SK-N-DZ (cell line): ENCODE results near the gene PUM2.

Experiments
- DNase-seq: peaks from one replicate; pipeline ENCODE4 v3.0.0-alpha.2; 2015; ENCODE audit warnings: low spot score

Gene PUM2

DNA sequence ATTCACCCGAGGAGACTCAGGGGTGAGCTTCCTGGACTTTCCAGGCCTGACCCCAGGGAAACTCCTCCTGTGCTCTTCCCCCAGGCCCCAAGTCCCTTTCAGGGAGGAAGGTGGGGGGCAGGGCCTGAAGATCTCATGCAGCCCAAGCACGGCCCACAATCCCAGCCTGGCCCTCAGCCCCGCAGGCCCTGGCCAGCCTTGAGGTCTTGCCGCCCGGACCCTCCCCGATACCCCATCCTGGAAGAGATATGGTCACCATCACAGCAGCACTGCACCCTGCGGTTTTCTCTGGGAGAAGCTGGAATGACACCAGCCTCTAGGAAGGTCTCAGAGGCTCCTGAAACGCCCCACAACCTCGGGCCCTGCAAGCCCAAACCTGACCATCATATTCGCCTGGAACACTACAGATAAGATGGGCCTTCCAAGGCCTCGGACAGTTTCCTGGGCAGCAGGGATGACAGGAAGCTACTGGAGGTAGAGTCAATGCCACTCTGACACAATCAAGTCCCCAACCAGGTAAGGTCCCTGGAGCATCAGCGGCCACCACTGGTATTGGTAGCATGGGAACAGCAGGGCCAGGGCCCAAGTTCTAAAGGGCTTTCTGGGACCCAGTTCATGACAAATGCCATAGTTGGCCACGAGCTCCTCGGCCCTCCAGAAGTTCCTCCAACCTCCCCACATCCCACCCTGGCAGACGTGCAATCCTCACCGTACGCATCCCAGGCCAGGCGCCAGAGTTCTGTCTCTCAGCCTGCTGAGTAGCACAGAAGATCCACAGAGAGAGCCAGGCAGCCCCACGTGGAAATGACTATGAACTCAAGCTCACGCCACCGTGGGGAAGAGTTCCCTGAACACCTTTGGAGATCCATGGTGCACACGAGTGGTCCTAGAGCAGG, 134.3 kb downstream of the PUM2 start:
- no peak for DNase-seq

DNA sequence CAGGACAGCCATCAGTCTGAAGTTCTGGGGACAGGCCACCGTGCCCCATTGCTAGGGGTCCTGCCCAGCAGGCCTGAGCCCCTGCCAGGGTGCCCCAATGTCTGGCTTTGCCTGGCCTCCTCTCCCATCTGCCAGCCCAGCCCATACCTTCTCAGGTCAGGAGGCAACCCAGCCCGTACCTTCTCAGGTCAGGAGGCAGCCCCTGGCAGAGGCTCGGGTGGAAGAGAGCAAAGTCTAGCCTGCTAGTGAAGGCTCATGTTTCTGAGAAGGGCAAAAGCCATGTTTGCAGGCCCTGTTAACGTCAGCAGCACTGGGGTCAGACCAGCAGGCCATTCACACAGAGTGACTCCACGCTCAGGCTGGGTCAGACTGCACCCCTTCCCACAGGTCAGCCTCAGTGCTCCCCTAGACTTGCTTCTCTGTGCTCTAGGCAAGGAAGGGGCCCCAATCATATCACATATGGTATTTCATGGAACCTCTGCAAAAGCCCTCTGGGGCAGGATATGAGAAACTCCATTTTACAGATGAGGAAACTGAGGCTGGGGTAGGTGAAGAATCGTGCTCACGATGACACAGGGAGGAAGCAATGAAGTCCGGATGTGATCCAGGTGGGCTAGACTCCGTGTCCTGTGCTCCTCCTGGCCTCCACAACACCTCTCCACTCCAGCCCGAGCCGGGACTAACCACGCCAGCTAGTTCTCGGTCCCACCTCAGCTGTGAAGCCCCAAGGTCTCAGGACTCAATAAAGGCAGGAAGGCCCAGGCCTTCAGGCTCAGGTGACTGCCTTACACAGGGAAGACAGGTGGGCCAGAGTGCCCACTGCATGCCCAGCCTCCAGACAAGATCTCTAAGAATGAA, 135.2 kb downstream of the PUM2 start:
- no peak for DNase-seq

DNA sequence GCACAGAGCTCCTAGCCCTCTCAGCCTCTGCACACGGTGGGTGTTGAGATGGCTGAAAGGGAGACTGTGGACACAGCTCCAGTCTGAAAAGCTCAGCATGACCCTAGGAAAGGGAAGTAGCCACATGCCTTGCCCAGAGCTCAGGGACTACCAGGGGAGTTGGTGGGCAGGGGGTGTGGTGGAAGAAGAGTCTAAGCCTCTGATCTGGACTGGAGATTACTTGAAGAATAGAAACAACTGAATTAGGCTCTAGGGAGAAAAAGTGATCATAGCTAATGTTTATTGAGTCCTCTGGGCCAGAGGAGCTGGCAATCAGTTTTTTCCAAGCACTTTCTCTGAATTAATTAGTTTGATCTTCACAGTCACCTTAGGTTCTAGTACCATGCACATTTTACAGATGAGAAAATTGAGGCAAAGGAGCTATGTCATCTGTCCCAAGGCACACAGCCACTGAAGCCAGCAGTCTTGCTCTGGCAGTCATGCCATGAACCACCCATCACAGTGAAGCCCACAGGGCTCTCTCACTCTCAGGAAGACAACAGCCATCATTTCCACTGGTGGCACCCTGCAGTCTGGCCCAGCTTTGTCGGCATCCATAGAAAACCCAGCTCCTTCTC, 136.0 kb downstream of the PUM2 start:
- no peak for DNase-seq

DNA sequence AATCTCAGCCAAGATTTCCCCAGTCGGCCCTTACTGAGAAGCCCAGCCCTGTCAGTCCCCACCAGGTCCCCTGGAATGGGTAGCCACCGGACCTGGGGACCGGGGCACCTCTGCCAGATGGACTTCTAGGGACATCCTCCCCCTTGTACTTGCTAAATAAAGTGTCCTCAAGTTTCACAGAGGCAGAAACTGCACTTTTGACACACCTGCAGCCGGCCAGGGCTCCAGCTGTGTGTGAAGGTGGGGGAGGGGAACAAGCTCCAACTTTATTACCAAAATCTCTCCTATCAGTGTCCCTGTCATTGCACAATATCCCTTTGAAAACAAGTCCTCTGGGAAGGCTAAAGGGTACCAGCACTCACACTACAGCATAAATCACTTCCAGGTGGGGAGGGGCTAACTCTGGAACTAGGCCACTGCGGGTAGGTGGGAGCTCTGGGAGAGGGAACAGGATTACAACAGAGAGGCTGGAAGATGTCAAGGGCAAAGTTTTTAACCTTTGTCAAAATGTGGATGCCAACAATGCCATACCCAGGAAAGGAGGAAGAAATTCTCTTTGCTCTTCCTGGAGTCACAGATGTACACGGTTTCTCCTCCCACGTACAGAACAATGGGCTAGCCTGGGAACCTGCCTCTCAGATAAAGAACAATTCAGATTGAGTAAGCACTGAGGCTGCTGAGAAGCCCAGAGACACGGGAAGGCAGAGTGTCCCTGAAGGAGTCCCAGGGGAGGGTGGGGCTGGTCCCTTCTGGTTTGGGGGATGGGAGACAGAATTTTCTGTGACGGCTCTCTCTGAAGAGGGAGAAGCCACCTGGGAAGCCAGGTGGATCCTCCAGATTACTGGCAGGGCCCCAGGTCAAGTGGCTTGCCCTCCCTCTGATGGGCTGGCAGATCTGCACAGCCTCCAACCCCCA, 136.7 kb downstream of the PUM2 start:
- no peak for DNase-seq

DNA sequence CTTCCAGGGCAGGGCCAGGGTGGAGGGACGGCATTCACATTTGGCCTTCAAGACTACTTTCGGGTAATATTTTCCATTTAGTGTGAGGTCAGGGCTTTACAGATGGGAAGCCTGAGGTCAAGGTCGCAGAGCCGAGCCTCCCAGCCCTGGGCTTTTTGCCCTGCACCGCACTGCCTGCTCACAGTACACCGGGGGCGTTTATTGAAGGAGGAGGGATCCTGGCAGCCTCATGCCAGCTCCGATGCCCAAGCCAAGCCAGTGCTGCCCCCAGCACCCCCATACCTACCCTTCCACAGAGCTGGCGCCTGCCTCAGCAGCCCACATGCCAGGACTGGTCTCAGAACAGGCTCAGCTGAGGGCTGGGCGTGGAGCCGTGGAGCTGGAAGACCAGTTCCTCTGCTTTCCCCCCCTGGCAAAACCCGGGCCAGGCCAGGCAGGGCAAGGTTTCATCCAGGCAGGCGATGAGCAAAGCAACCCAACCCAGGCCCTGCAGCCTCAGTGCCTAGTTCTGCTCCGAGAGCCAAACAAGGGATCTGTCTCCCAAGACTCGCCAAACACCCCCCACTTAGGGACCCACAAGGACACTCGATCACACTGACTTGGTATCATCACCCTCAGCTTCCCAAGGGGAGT, 137.7 kb downstream of the PUM2 start:
- no peak for DNase-seq

DNA sequence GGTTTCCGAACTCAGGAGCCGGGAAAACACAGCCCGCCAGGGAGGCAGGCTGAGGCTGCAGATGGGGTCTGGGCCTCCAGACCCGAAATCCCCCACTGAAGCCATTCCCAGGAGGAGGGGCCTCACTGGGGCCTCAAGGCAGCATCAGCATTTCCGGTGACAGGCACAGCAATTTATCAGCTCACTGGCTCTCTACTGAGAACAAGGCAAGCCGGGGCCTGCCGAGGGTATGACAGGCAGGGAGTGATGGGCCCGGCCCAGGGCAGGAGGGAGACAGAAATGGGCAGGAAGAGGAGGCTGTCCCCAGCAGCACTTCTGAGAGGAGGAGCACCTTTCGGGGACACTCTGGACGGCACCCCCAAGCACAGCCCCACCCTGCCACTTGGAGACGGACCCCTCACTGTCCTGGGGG, 138.2 kb downstream of the PUM2 start:
- DNase-seq, result no peak

DNA sequence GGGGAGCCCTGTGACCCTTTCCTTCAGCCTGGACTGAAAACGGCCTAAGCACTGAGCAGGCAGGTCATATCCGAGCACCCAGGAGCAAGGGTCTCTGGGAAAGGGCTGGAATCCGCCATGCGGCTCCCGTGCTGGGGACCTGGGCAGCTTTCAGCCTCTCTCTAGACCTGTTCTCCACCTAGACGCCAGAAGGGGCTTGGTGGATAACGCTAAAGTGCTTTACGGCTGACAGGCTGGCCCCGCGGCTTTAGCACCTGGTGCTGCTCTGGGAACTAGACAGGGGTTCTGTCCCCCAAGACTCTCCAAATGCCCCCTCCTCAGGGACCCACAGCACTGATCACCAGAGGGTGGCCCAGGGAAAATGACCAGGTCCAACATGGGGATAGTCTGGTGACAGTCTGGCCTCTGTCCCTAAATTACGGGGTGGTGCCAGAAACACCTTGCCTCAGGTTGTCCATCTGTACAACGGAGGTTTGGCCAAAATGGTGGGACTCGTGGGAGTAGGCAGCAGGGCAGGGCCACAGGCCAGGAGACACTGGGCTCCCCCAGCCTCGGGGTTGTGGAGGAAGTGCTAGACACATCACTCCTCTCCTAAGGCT, 138.7 kb downstream of the PUM2 start:
- no peak for DNase-seq

DNA sequence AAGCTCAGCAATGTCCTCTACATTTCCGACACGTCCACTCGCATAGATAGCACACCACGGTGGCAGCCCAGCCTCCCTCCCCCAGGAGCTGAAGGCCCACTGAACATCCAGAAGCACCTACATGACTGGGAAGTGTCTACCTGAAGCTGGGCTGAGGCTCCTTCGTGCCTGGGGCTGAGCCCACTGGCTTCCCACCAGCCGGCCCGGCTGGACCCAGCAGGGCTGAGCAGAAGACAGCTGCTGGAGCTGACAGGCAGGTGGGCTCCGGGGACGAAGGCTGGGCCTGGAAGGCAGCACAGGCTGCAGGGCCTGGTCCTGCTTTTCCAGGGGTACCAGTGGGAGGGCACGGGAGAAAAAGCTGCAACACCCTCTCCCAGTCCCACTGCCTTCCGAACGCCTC, 139.2 kb downstream of the PUM2 start:
- no peak for DNase-seq

DNA sequence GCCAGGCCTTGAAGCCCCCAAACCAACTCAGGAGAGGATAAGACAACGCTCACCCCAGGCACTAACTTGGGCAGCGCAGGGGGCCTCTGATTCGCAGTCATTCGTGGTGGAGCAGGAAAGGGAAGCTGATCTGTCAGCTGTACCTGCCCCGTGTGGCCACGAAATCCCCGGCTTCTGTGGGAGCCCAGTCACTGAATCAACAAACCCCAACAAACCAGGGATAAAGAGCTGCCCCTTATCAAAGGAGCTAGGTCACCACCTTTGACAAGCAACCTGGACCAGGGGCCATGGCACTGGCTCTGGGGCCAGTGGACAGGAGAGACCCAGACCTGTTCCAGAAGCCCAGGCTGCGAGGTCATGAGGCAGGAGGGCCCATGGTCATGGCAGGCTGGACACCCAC, 140.2 kb downstream of the PUM2 start:
- no peak for DNase-seq

DNA sequence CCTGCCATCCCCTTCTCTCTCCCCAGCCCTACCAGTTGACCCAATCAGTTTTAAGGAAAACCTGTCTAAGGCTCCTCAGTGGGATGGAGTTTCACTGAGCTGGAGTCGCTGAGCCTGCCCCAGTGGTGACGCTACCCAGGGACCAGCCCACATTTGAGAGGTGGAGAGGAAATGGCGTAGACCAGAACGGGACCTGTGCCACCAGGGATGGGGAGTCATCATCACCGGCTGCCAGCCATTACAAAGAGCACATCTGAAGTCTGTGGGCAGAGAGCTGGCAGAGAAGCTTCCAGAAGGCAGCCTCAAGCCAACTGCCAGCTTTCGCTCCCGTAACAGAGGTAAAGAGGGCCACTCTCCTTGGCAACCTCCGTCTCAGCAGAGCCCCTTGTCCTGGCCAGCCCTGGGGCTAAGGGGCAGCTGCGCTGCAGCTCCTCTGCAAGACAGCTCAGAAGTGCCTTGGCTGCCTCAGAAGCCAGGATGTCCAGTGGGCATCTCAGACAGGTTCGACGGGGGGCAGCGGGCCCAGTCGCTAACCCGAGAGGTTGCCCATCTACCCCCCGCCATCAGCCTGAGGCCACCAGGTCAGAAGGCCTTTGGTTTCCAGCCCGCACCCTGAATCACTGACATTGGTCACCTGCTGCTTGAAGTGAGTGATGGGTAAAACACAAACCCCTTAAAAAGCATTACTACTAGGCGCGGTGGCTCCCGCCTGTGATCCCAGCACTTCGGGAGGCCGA, 141.1 kb downstream of the PUM2 start:
- DNase-seq, result no peak

DNA sequence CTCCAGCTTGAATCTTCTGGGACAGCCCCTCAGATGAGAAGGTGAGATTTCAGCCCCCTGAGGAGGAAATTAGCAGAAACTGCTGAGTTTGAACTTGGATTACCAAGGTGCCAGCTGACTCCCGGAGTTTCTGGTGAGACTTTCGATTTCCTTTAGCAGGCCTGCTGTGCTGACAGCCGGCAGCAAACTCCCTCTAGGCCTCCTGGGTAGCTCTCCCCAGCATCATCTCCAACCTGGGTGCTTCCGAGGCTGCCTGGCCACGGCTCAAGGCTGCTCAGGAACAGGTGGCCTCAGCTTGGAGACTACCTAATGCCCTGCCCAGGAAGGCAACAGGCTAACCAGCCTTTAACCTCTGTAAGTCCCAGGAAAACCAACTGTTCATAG, 142.2 kb downstream of the PUM2 start:
- no peak for DNase-seq

DNA sequence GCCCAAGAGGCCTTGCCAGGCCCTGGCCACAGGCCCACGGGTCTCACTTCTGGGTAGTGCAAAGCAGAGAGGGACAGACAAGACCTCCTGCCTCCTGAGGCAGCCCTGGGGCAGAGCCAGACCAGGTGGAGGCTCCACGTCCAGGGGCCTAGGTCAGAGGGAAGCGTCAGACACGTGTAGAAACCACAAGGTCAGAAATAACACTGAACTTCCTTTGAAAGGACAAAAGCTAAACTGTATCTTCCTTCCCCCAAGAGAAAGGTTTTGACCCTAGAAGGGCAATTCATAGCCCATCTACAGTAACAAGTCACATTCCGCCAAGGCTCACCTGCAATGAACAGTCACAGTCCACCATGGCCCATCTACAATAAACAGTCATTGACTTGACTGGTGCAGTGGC, 143.6 kb downstream of the PUM2 start:
- DNase-seq, result no peak

DNA sequence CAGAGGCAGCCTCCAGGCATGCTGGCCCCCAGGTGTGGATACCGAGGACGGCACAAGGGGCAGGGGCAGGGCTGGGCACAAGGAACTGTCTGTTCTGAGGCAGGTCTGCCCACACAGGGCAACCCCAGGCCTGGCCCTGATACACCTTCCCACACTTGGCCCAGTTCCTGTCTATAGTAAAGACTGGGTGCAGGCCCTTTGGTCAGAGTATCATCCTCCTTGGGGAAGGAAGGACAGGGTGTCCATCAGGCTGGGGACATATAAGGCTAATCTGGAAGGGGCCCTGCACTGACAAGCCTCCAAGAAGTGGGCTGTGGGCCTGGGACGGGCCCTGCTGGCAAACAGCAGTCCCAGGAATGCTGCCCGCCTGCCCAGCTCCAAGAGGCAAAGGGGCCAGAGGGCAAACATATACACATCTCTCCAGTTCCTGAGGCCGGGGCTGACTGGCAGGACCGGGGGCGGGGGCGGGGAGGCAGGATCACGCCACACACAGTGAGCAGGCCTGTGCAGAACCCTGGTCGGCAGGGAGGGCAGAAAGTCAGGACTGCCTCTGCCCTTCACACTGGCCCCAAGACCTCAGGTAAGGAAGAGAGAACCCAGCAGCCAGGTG, 144.6 kb downstream of the PUM2 start:
- DNase-seq, result no peak

DNA sequence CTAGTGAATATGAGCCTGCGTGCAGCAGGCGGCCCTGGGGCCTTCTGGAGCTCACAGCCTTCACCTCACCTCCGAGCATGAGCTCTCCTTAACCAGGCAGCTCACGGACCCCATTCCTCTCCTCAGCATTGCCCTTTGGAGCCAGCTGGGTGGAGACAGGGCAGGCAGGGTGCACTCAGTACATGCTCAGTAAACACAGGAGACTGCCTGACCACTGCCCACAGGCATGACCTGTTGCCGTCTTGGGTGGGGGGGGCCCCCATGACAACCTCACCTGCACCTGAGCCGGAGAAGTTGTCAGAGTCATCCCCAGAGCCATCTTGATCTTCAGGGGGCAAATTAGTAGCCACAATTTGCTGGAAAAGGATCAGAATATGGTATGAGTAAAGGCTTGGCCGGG, 145.6 kb downstream of the PUM2 start:
- no peak for DNase-seq

DNA sequence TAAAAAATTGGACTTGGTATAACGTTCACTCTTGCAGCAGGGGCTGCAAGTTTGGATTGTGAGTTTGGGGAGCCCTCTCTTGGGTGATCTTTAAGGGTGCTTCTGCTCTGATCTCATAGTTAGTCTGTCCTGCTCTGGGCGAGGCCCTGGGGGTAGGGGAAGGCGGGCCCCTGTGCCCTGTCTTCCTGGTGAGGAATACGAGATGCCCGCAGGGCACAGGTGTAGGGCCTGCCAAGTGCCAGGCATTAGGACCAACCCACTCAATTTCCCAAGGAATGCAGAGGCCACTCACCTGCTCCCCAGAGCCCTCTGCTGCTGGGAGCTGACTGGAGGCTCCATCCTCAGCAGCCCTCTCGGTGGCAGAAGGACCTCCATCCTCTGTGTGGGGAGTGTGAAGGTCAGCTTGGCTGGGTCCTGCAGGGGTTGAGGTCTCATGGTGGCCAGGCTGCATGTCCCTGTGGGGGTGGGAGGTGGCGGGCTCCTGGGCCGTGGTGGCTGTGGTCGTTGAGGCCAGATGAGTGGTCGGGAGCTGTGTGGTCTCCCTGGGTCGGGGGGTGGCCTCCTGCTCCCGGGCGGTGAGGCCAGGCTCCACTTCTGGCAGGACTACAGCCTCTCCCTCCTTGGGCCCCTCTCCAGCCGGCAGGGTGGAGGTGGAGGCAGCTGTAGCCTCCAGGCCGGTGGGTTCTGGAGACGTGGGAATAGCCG, 147.0 kb downstream of the PUM2 start:
- DNase-seq, result no peak

DNA sequence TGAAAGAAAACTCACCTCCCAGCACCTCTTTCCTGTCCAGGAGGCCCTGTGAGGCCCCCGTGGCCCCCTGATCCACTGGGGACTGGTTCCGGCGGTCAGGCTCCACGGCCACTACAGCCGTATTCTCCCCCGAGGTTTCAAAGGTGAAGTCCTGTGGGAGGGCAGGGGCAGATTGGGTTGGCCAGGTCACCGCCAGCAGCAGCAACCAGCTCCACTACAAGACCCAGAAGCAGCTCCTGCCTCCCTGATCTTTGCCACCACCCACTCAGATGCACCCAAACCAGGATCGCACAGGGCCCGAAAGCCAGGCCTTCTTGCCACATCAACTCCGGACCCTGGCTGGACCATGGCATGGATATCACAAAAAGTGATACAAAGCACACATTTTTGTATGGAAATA, 147.6 kb downstream of the PUM2 start:
- no peak for DNase-seq

DNA sequence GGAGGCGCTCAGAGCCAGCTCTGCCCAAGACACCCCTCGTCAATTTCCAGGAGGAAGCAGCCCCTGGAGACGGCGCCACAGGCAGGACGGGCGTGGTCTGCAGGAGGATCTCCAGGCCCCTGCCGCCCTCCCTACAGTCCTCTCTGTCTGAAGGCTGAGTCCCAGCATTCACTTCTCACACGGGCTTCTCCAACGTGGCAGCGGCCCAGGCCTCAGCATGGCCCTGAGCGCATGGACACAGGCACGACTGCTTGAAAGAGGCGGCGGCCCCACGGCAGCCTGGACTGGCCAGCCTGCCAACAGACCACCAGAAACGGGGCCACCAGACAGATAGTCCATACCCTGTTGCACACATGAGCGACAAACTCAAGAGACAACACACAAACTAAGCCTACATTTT, 149.0 kb downstream of the PUM2 start:
- no peak for DNase-seq

DNA sequence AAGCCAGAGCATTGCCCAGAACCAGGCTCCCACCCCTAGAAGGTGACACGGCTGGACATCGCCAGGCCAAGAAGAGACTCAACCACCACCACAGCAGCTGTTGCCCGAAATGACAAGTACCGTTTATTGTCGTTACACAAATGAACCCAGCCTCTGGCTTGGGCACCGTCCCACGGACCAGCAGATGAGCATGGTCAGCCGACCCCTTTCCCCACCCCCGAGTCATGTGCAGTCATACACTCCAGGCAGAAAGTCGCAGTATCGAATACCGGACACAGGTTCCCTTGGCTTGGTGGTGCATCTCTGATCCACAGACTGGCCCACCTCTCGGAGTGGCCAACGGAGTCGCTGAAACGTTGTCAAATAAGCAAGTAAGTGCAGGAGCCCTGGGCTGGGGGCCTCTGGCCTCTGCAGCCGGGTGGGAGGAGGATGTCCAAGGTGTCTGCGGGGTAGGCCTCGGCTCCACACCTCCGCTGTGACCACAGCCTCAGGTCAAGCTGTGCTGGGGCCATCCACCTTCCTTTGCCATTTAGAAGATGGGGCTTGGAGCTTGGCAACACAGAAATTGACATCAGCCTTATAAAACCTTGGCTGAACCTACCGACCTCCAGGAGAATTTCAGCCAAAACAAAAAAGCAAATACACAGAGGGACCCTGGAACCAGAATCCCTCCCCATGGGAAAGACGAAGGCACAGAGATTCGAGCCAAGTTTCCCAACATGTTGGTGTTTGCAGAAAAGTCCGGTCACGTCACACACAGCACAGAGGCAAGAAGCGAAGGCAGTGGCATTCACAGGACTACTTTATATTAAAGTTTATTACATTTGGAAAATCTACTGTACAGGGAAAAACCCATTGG, 149.7 kb downstream of the PUM2 start:
- DNase-seq, result no peak
